WTC11 (cell line): ENCODE measurements around the gene PDE6B. TPM values are rescaled to one million over a fixed set of nuclear protein-coding genes. Genes with fewer than 3 reads are reported as not detected.

Experiments
- ATAC-seq: fragments of 200-7000 bp; cut with Tn5 transposase; 2 replicates; pipeline ENCODE4 v1.10.0; 2021; ENCODE audit warnings: mild to moderate bottlenecking, moderate library complexity
- CTCF ChIA-PET: fragments of 300-600 bp; sonication (Branson Sonifier 250); formaldehyde crosslinking; loops from one replicate; lab custom pipeline; 2021; ENCODE audit warnings: antibody characterized with exemption; lab: Charles Lee
- POLR2A ChIA-PET: fragments of 350-600 bp; sonication (Branson Sonifier 250); formaldehyde crosslinking; loops from one replicate; lab custom pipeline; 2021; ENCODE audit warnings: antibody characterized with exemption; lab: Charles Lee
- DNase-seq: peaks from one replicate; pipeline ENCODE4 v3.0.0; 2021; ENCODE audit warnings: low spot score
- H3K27ac Mint-ChIP-seq: 2 replicates; pipeline ENCODE4 v1.8.0; 2021; ENCODE audit warnings: mixed read lengths
- H3K27me3 Mint-ChIP-seq: 2 replicates; pipeline ENCODE4 v1.8.0; 2021; ENCODE audit warnings: low read depth, mild to moderate bottlenecking, moderate library complexity, mixed read lengths
- H3K36me3 Mint-ChIP-seq: 2 replicates; pipeline ENCODE4 v1.8.0; 2021; ENCODE audit warnings: mixed read lengths
- H3K4me1 Mint-ChIP-seq: 2 replicates; pipeline ENCODE4 v1.8.0; 2022; ENCODE audit warnings: mixed read lengths
- H3K4me3 Mint-ChIP-seq: 2 replicates; pipeline ENCODE4 v1.8.0; 2021; ENCODE audit warnings: mild to moderate bottlenecking, moderate library complexity, mixed read lengths
- H3K9me3 Mint-ChIP-seq: 2 replicates; pipeline ENCODE4 v1.8.0; 2021; ENCODE audit warnings: mixed read lengths
- ATF1 ChIP-seq: sonication (generic); formaldehyde crosslinking; IDR thresholded peaks from 2 replicates; pipeline ENCODE4 v1.8.1; 2023; ENCODE audit warnings: mild to moderate bottlenecking, moderate library complexity, missing genetic modification reagents
- ATF6 ChIP-seq: sonication (generic); formaldehyde crosslinking; IDR thresholded peaks from 2 replicates; pipeline ENCODE4 v1.8.1; 2023; ENCODE audit warnings: mild to moderate bottlenecking, missing genetic modification reagents
- CREM ChIP-seq: sonication (generic); formaldehyde crosslinking; IDR thresholded peaks from 2 replicates; pipeline ENCODE4 v1.8.1; 2022; ENCODE audit warnings: mild to moderate bottlenecking, missing genetic modification reagents, moderate library complexity
- EMX1 ChIP-seq: fragments of 250-450 bp; sonication (Bioruptor Pico); IDR thresholded peaks from 2 replicates; pipeline ENCODE4 v1.8.0; 2021; ENCODE audit warnings: mild to moderate bottlenecking
- MAX ChIP-seq: sonication (generic); formaldehyde crosslinking; IDR thresholded peaks from 2 replicates; pipeline ENCODE4 v1.8.0; 2022; ENCODE audit warnings: mild to moderate bottlenecking, missing genetic modification reagents
- MYBL2 ChIP-seq: sonication (generic); formaldehyde crosslinking; IDR thresholded peaks from 2 replicates; pipeline ENCODE4 v1.8.1; 2023; ENCODE audit warnings: mild to moderate bottlenecking, moderate library complexity, missing genetic modification reagents
- NFYB ChIP-seq: sonication (generic); formaldehyde crosslinking; conservative IDR thresholded peaks from 2 replicates; pipeline ENCODE4 v1.8.0; 2022; ENCODE audit warnings: low read depth, missing genetic modification reagents
- PRRX2 ChIP-seq: fragments of 250-450 bp; sonication (Bioruptor Pico); IDR thresholded peaks from 2 replicates; pipeline ENCODE4 v1.8.0; 2021; ENCODE audit warnings: mild to moderate bottlenecking
- RELA ChIP-seq: sonication (generic); formaldehyde crosslinking; IDR thresholded peaks from 2 replicates; pipeline ENCODE4 v1.8.1; 2022; ENCODE audit warnings: missing genetic modification reagents, mild to moderate bottlenecking, borderline replicate concordance
- SOX15 ChIP-seq: fragments of 250-450 bp; sonication (Bioruptor Pico); IDR thresholded peaks from 2 replicates; pipeline ENCODE4 v1.9.0; 2021; ENCODE audit warnings: mild to moderate bottlenecking
- USF1 ChIP-seq: sonication (generic); formaldehyde crosslinking; IDR thresholded peaks from 2 replicates; pipeline ENCODE4 v1.8.0; 2022; ENCODE audit warnings: mild to moderate bottlenecking, missing genetic modification reagents
- ZBTB21 ChIP-seq: sonication (generic); formaldehyde crosslinking; IDR thresholded peaks from 2 replicates; pipeline ENCODE4 v1.8.1; 2023; ENCODE audit warnings: mild to moderate bottlenecking, missing genetic modification reagents, borderline replicate concordance
- ZBTB43 ChIP-seq: sonication (generic); formaldehyde crosslinking; IDR thresholded peaks from 2 replicates; pipeline ENCODE4 v1.8.1; 2023; ENCODE audit warnings: mild to moderate bottlenecking, missing genetic modification reagents
- ZNF232 ChIP-seq: sonication (generic); formaldehyde crosslinking; IDR thresholded peaks from 2 replicates; pipeline ENCODE4 v1.8.0; 2022; ENCODE audit warnings: mild to moderate bottlenecking, missing genetic modification reagents
- total RNA-seq: library from RNA; stranded (reverse); gene quantifications from 3 replicates; pipeline ENCODE4 v1.2.3, GENCODE V29; 2021
- TF ChIP-seq, protein P1 (sequence below): sonication (generic); formaldehyde crosslinking; IDR thresholded peaks from 2 replicates; pipeline ENCODE4 v1.8.1; 2023; ENCODE audit warnings: mild to moderate bottlenecking, moderate library complexity, missing genetic modification reagents
- TF ChIP-seq, protein P2 (sequence below): sonication (generic); formaldehyde crosslinking; IDR thresholded peaks from 2 replicates; pipeline ENCODE4 v1.8.1; 2022; ENCODE audit warnings: mild to moderate bottlenecking, missing genetic modification reagents, moderate library complexity, borderline replicate concordance
- TF ChIP-seq, protein P3 (sequence below): sonication (generic); formaldehyde crosslinking; IDR thresholded peaks from 2 replicates; pipeline ENCODE4 v1.8.0; 2023; ENCODE audit warnings: missing genetic modification reagents, mild to moderate bottlenecking, borderline replicate concordance

PDE6B gene
- total RNA-seq, 1 experiment from 2014 or later, result 7.1 TPM

DNA sequence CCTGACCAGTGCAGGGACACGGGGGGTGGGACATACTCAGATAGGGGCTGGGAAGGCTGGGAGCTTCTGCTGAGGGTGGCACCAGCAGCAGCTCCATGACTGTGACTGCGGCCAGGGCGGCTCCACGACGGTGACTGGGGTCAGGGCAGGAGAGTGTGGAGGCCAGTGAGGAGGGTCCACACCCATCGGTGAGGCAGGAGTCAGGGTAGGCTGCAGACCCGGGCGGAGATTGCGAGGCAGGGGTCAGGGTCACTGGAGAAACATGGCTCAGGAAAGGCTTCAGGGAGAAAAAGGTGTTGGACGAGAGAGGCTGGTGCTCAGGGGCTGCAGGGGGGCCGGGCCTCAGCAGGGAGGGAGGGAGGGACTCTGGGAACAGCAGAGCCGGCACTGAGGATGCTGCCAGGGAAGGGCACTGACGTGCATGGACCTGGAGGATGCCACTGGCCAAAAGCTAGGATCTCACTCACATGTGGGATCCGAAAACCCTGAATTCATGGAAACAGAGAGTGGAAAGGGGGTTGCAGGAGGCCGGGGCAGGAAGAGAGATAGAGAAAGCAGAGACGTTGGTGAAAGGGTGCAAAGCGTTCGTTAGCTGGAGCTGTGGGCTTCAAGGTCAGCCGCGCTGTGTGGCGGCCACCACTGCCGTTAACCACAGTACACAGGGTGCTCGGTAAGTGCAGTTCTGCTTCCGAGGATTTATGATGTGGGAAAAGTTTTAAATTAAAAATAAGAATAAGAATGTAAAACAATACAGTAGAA lies 26.7 kb downstream of the PDE6B start (continued):
- TF ChIP-seq ZBTB21 (CRISPR knock-in tag), result no peak
- no peak for TF ChIP-seq CREM (CRISPR knock-in tag)
- TF ChIP-seq NFYB (CRISPR knock-in tag), result no peak
- no peak for TF ChIP-seq SOX15
- TF ChIP-seq EMX1 (CRISPR knock-in tag), result no peak
- no peak for TF ChIP-seq ATF1 (CRISPR knock-in tag)
- no peak for TF ChIP-seq USF1 (CRISPR knock-in tag)
- TF ChIP-seq RELA (CRISPR knock-in tag), result no peak
- TF ChIP-seq, all 79 proteins: peak for 0

- DNase-seq (no peak), ATAC-seq (no peak)
- ChIA-PET POLR2A (interaction anchor here (0.5 kb wide), 1 partner anchor 10 kb away, joined by 3 read pairs; no protein-coding TSS in a partner anchor), CTCF (interaction anchor here (0.6 to 1.4 kb wide), 2 partner anchors 21 to 60 kb away, joined by 3 to 4 read pairs; partner anchors contain the start of gene ATP5ME)
- Mint-ChIP-seq H3K36me3 (no peaks in the 10 kb centered on the region), H3K9me3 (no peaks in the 10 kb centered on the region), H3K4me1 (0 out of 2 replicates have a peak, but pooled peaks cover 2% of the 10 kb centered on the region), H3K27ac (no peak overlapping the region), H3K27me3 (peaks cover 3% of the 10 kb centered on the region; the same call in 1 of the 2 replicates), H3K4me3 (no peak overlapping the region)
- no peak for TF ChIP-seq ATF1 (CRISPR knock-in tag)
- TF ChIP-seq PRRX2 (CRISPR knock-in tag), result no peak
Observed at GRCh38 chr4:653080-653821, 27.9 kb downstream of the PDE6B start.

- DNase-seq (no peak), ATAC-seq (no peak)
- H3K27me3 Mint-ChIP-seq, result peaks cover 3% of the 10 kb centered on the region; the same call in 1 of the 2 replicates
- no peak overlapping the region for H3K27ac Mint-ChIP-seq
- no peaks in the 10 kb centered on the region for H3K36me3 Mint-ChIP-seq
- ChIA-PET CTCF (interaction anchor here (1.4 kb wide), 1 partner anchor 20 kb away, joined by 3 read pairs; the partner anchor contains the start of gene ATP5ME), POLR2A (interaction anchor here (0.5 kb wide), 1 partner anchor 9 kb away, joined by 3 read pairs; no protein-coding TSS in a partner anchor)
- no peak overlapping the region for H3K4me3 Mint-ChIP-seq
- H3K4me1 Mint-ChIP-seq, result no peaks in the 10 kb centered on the region
- no peaks in the 10 kb centered on the region for H3K9me3 Mint-ChIP-seq
- TF ChIP-seq, protein P1, sequence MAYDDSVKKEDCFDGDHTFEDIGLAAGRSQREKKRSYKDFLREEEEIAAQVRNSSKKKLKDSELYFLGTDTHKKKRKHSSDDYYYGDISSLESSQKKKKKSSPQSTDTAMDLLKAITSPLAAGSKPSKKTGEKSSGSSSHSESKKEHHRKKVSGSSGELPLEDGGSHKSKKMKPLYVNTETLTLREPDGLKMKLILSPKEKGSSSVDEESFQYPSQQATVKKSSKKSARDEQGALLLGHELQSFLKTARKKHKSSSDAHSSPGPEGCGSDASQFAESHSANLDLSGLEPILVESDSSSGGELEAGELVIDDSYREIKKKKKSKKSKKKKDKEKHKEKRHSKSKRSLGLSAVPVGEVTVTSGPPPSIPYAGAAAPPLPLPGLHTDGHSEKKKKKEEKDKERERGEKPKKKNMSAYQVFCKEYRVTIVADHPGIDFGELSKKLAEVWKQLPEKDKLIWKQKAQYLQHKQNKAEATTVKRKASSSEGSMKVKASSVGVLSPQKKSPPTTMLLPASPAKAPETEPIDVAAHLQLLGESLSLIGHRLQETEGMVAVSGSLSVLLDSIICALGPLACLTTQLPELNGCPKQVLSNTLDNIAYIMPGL (CRISPR knock-in tag), result no peak
- TF ChIP-seq ZNF232 (no peak), ATF1 (CRISPR knock-in tag) (no peak), ATF6 (no peak), MAX (no peak), MYBL2 (CRISPR knock-in tag) (no peak), ZBTB43 (CRISPR knock-in tag) (no peak)
- TF ChIP-seq, protein P2, sequence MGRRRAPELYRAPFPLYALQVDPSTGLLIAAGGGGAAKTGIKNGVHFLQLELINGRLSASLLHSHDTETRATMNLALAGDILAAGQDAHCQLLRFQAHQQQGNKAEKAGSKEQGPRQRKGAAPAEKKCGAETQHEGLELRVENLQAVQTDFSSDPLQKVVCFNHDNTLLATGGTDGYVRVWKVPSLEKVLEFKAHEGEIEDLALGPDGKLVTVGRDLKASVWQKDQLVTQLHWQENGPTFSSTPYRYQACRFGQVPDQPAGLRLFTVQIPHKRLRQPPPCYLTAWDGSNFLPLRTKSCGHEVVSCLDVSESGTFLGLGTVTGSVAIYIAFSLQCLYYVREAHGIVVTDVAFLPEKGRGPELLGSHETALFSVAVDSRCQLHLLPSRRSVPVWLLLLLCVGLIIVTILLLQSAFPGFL (CRISPR knock-in tag), result no peak
- TF ChIP-seq, protein P3, sequence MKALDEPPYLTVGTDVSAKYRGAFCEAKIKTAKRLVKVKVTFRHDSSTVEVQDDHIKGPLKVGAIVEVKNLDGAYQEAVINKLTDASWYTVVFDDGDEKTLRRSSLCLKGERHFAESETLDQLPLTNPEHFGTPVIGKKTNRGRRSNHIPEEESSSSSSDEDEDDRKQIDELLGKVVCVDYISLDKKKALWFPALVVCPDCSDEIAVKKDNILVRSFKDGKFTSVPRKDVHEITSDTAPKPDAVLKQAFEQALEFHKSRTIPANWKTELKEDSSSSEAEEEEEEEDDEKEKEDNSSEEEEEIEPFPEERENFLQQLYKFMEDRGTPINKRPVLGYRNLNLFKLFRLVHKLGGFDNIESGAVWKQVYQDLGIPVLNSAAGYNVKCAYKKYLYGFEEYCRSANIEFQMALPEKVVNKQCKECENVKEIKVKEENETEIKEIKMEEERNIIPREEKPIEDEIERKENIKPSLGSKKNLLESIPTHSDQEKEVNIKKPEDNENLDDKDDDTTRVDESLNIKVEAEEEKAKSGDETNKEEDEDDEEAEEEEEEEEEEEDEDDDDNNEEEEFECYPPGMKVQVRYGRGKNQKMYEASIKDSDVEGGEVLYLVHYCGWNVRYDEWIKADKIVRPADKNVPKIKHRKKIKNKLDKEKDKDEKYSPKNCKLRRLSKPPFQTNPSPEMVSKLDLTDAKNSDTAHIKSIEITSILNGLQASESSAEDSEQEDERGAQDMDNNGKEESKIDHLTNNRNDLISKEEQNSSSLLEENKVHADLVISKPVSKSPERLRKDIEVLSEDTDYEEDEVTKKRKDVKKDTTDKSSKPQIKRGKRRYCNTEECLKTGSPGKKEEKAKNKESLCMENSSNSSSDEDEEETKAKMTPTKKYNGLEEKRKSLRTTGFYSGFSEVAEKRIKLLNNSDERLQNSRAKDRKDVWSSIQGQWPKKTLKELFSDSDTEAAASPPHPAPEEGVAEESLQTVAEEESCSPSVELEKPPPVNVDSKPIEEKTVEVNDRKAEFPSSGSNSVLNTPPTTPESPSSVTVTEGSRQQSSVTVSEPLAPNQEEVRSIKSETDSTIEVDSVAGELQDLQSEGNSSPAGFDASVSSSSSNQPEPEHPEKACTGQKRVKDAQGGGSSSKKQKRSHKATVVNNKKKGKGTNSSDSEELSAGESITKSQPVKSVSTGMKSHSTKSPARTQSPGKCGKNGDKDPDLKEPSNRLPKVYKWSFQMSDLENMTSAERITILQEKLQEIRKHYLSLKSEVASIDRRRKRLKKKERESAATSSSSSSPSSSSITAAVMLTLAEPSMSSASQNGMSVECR (CRISPR knock-in tag), result no peak
Observed at GRCh38 chr4:653831-654502, 28.6 kb downstream of the PDE6B start.
